Mucosa of rectum (tissue), 2 donors: ENCODE results near the gene PCSK9.

Source experiments
- H3K27ac ChIP-seq, 2 donors: one replicate each; pipeline ENCODE4 v1.7.0; 2013; ENCODE audit warnings: inconsistent platforms in 2 of 2, low read depth in 2 of 2, low read length in 2 of 2
- H3K27me3 ChIP-seq, 2 donors: one replicate each; pipeline ENCODE4 v1.7.0; 2013; ENCODE audit warnings: low read length in 2 of 2; ENCODE audit not compliant: control insufficient read depth in 2 of 2, insufficient read depth in 2 of 2
- H3K36me3 ChIP-seq, 2 donors: one replicate each; pipeline ENCODE4 v1.7.0; 2013; ENCODE audit warnings: low read length in 2 of 2; ENCODE audit not compliant: control insufficient read depth in 2 of 2, insufficient read depth in 2 of 2
- H3K4me1 ChIP-seq, 2 donors: one replicate each; pipeline ENCODE4 v1.7.0; 2013; ENCODE audit warnings: low read length in 2 of 2, mild to moderate bottlenecking in 1 of 2; ENCODE audit not compliant: control insufficient read depth in 2 of 2, insufficient read depth in 2 of 2
- H3K4me3 ChIP-seq, 2 donors: one replicate each; pipeline ENCODE4 v1.7.0; 2013; ENCODE audit warnings: low read length in 2 of 2
- H3K9ac ChIP-seq, 2 donors: one replicate each; pipeline ENCODE4 v1.7.0; 2013; ENCODE audit warnings: low read length in 2 of 2, low read depth in 1 of 2, mild to moderate bottlenecking in 1 of 2
- H3K9me3 ChIP-seq, 2 donors: one replicate each; pipeline ENCODE4 v1.7.0; 2013; ENCODE audit warnings: low read length in 2 of 2; ENCODE audit not compliant: control insufficient read depth in 2 of 2
- donor health status: healthy.
- donor health status: Normal muscosa, but diverticular disease.

The PCSK9 gene

GRCh38 chr1:55041613-55042012, 2.3 kb downstream of the PCSK9 start:
- H3K27me3 ChIP-seq: peaks cover 0 to 21% of the 10 kb centered on the region in 2 donors
- H3K36me3 ChIP-seq: no peaks in the 10 kb centered on the region
- H3K27ac ChIP-seq: no peak overlapping the region
- no peak overlapping the region for H3K4me3 ChIP-seq
- peaks cover 3 to 4% of the 10 kb centered on the region in 2 donors for H3K4me1 ChIP-seq
- H3K9ac ChIP-seq: no peak overlapping the region
- no peaks in the 10 kb centered on the region for H3K9me3 ChIP-seq

- H3K9ac ChIP-seq: no peak overlapping the region
- no peaks in the 10 kb centered on the region for H3K36me3 ChIP-seq
- H3K4me3 ChIP-seq: no peak overlapping the region
- peaks cover 3 to 4% of the 10 kb centered on the region in 2 donors for H3K4me1 ChIP-seq
- no peak overlapping the region for H3K27ac ChIP-seq
- peaks cover 0 to 21% of the 10 kb centered on the region in 2 donors for H3K27me3 ChIP-seq
- no peaks in the 10 kb centered on the region for H3K9me3 ChIP-seq
Measured at GRCh38 chr1:55043011-55043410, 3.7 kb downstream of the PCSK9 start.

- Histone ChIP-seq H3K4me1 (peaks cover 3 to 4% of the 10 kb centered on the region in 2 donors), H3K9me3 (no peaks in the 10 kb centered on the region), H3K36me3 (no peaks in the 10 kb centered on the region), H3K27ac (no peak overlapping the region), H3K27me3 (peaks cover 0 to 14% of the 10 kb centered on the region in 2 donors), H3K9ac (no peak overlapping the region), H3K4me3 (no peak overlapping the region)
Measured at GRCh38 chr1:55043726-55044125, 4.4 kb downstream of the PCSK9 start.

GRCh38 chr1:55044617-55045397, 5.5 kb downstream of the PCSK9 start:
- Histone ChIP-seq H3K27ac (no peak overlapping the region), H3K9me3 (no peaks in the 10 kb centered on the region), H3K4me3 (no peak overlapping the region), H3K36me3 (no peaks in the 10 kb centered on the region), H3K4me1 (peaks cover 2% of the 10 kb centered on the region in 2 donors), H3K27me3 (peaks cover 0 to 10% of the 10 kb centered on the region in 2 donors), H3K9ac (no peak overlapping the region)

- Histone ChIP-seq H3K4me1 (no peaks in the 10 kb centered on the region), H3K27me3 (peaks cover 0 to 7% of the 10 kb centered on the region in 2 donors), H3K9ac (no peak overlapping the region), H3K27ac (no peak overlapping the region), H3K36me3 (no peaks in the 10 kb centered on the region), H3K4me3 (no peak overlapping the region), H3K9me3 (no peaks in the 10 kb centered on the region)
Measured at GRCh38 chr1:55045430-55045829, 6.1 kb downstream of the PCSK9 start.

- Histone ChIP-seq H3K4me3 (no peak overlapping the region), H3K36me3 (no peaks in the 10 kb centered on the region), H3K4me1 (no peaks in the 10 kb centered on the region), H3K9me3 (no peaks in the 10 kb centered on the region), H3K27ac (no peak overlapping the region), H3K9ac (no peak overlapping the region), H3K27me3 (no peaks in the 10 kb centered on the region)
Measured at GRCh38 chr1:55046871-55047270, 7.5 kb downstream of the PCSK9 start.

- Histone ChIP-seq H3K9ac (no peak overlapping the region), H3K36me3 (no peaks in the 10 kb centered on the region), H3K4me3 (no peak overlapping the region), H3K4me1 (no peaks in the 10 kb centered on the region), H3K27ac (no peak overlapping the region), H3K27me3 (no peaks in the 10 kb centered on the region), H3K9me3 (no peaks in the 10 kb centered on the region)
Measured at GRCh38 chr1:55047611-55048010, 8.3 kb downstream of the PCSK9 start.

- no peaks in the 10 kb centered on the region for H3K27me3 ChIP-seq
- no peaks in the 10 kb centered on the region for H3K36me3 ChIP-seq
- no peak overlapping the region for H3K4me3 ChIP-seq
- H3K4me1 ChIP-seq: no peaks in the 10 kb centered on the region
- no peaks in the 10 kb centered on the region for H3K9me3 ChIP-seq
- no peak overlapping the region for H3K27ac ChIP-seq
- no peak overlapping the region for H3K9ac ChIP-seq
Measured at GRCh38 chr1:55048453-55049270, 9.3 kb downstream of the PCSK9 start.

GRCh38 chr1:55049271-55049913, 10.0 kb downstream of the PCSK9 start:
- Histone ChIP-seq H3K36me3 (peaks cover 0 to 3% of the 10 kb centered on the region in 2 donors), H3K9ac (no peak overlapping the region), H3K27ac (no peak overlapping the region), H3K4me3 (no peak overlapping the region), H3K27me3 (no peaks in the 10 kb centered on the region), H3K4me1 (no peaks in the 10 kb centered on the region), H3K9me3 (no peaks in the 10 kb centered on the region)

GRCh38 chr1:55049914-55050278, 10.5 kb downstream of the PCSK9 start:
- Histone ChIP-seq H3K36me3 (peaks cover 0 to 3% of the 10 kb centered on the region in 2 donors), H3K4me1 (no peaks in the 10 kb centered on the region), H3K9me3 (no peaks in the 10 kb centered on the region), H3K27me3 (no peaks in the 10 kb centered on the region), H3K9ac (no peak overlapping the region), H3K27ac (no peak overlapping the region), H3K4me3 (no peak overlapping the region)
